Measurements from ENCODE around the gene TMEM132C. TPM values are rescaled to one million over a fixed set of nuclear protein-coding genes. Genes with fewer than 3 reads are reported as not detected.

TMEM132C gene
- polyA plus RNA-seq, 1 donor, result 1.3 TPM

- WGBS (ENCODE audit: insufficient coverage, low lambda C conversion rate), result 100% methylated on average over 1 of the region's 11 CpGs
- Histone ChIP-seq H3K36me3 (ENCODE audit: control insufficient read depth, insufficient read depth, low read length) (no peaks in the 10 kb centered on the region), H3K4me1 (ENCODE audit: control insufficient read depth, insufficient read depth, low read length) (no peaks in the 10 kb centered on the region), H3K27ac (ENCODE audit: low read length) (no peak overlapping the region), H3K9me3 (ENCODE audit: control insufficient read depth, low read depth, low read length) (no peaks in the 10 kb centered on the region), H3K27me3 (ENCODE audit: control insufficient read depth, insufficient read depth, low read length) (no peaks in the 10 kb centered on the region), H3K4me3 (ENCODE audit: low read length) (no peak overlapping the region)
- no peak for DNase-seq
These were observed 479.1 kb downstream of the TMEM132C start for GRCh38 chr12:128745772-128746689.

GRCh38 chr12:128747441-128747840 lies 480.5 kb downstream of the TMEM132C start:
- H3K36me3 ChIP-seq (ENCODE audit: control insufficient read depth, insufficient read depth, low read length), result no peaks in the 10 kb centered on the region
- no peaks in the 10 kb centered on the region for H3K9me3 ChIP-seq (ENCODE audit: control insufficient read depth, low read depth, low read length)
- DNase-seq, result no peak
- no peaks in the 10 kb centered on the region for H3K4me1 ChIP-seq (ENCODE audit: control insufficient read depth, insufficient read depth, low read length)
- H3K27ac ChIP-seq (ENCODE audit: low read length), result no peak overlapping the region
- no peak overlapping the region for H3K4me3 ChIP-seq (ENCODE audit: low read length)
- H3K27me3 ChIP-seq (ENCODE audit: control insufficient read depth, insufficient read depth, low read length), result no peaks in the 10 kb centered on the region
- WGBS (ENCODE audit: insufficient coverage, low lambda C conversion rate), result no CpG with 5 or more reads among the region's 13 CpGs

DNA sequence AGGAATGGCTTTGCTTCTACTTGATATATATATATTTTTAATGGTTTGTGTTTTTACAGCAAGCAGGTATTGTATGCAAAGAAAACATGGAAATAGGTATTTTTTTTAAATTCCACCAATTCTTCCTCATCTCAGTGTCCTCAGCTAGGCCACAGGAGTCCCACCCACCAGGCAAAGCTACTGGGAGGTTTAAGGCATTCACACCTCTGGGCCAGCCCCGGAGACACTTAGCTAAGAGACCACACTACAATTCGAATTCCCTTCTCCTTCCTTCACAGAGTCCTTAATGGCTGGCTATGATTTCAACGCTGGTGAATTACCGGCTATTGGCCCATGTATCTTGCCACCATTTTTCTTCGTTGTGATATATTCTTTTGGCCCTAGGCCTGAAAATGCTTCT lies 485.4 kb downstream of the TMEM132C start:
- Histone ChIP-seq H3K27me3 (ENCODE audit: control insufficient read depth, insufficient read depth, low read length) (no peaks in the 10 kb centered on the region), H3K4me1 (ENCODE audit: control insufficient read depth, insufficient read depth, low read length) (no peaks in the 10 kb centered on the region), H3K4me3 (ENCODE audit: low read length) (no peak overlapping the region), H3K36me3 (ENCODE audit: control insufficient read depth, insufficient read depth, low read length) (no peaks in the 10 kb centered on the region), H3K27ac (ENCODE audit: low read length) (no peak overlapping the region), H3K9me3 (ENCODE audit: control insufficient read depth, low read depth, low read length) (no peaks in the 10 kb centered on the region)
- DNase-seq, result no peak
- 100% methylated on average over 1 of the region's 5 CpGs for WGBS (ENCODE audit: insufficient coverage, low lambda C conversion rate)

DNA sequence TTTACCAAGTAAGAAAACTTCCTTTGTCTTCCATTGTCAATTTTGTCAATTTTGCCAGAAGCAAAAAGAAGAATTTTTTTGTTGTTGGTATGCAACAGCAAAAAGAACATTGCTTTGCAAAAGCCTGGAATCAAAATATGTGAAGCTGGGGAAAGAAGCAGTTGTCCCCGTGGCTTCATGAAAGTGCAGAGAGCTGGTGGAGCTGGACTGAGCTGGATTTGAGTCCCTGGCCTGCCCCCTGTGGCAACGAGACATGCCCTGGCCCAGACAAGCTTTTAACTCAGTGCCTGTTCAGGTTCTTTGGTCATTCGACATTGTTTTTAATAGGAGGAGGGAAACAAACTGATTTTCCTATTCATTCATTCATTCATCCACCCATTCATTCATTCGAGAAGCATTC lies 486.5 kb downstream of the TMEM132C start:
- WGBS (ENCODE audit: insufficient coverage, low lambda C conversion rate), result 80% methylated on average over 1 of the region's 4 CpGs
- H3K27ac ChIP-seq (ENCODE audit: low read length), result no peak overlapping the region
- H3K36me3 ChIP-seq (ENCODE audit: control insufficient read depth, insufficient read depth, low read length), result no peaks in the 10 kb centered on the region
- H3K27me3 ChIP-seq (ENCODE audit: control insufficient read depth, insufficient read depth, low read length), result no peaks in the 10 kb centered on the region
- H3K4me1 ChIP-seq (ENCODE audit: control insufficient read depth, insufficient read depth, low read length), result no peaks in the 10 kb centered on the region
- no peaks in the 10 kb centered on the region for H3K9me3 ChIP-seq (ENCODE audit: control insufficient read depth, low read depth, low read length)
- no peak overlapping the region for H3K4me3 ChIP-seq (ENCODE audit: low read length)
- DNase-seq, result no peak

DNA sequence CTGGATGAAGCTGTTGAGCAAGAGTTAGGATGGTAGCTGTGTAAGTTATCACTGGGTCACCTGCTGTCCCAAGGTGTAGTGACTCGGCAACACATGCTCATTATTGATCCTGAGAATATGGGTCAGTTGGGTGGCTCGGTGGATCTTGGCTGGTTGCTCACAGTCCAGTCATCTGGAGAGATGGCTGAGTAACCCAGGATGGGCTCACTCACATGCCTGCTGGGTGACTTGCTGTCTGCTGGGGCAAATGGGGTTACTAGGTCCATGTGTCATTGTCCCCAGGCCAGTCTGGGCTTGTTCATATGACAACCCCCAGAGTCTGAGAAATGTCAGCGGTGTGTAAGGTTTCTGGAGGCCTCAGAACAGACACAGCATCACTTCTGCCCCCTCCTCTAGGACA lies 487.3 kb downstream of the TMEM132C start:
- Histone ChIP-seq H3K4me3 (ENCODE audit: low read length) (no peak overlapping the region), H3K36me3 (ENCODE audit: control insufficient read depth, insufficient read depth, low read length) (no peaks in the 10 kb centered on the region), H3K9me3 (ENCODE audit: control insufficient read depth, low read depth, low read length) (no peaks in the 10 kb centered on the region), H3K4me1 (ENCODE audit: control insufficient read depth, insufficient read depth, low read length) (no peaks in the 10 kb centered on the region), H3K27ac (ENCODE audit: low read length) (no peak overlapping the region), H3K27me3 (ENCODE audit: control insufficient read depth, insufficient read depth, low read length) (no peaks in the 10 kb centered on the region)
- no CpG with 5 or more reads among the region's 3 CpGs for WGBS (ENCODE audit: insufficient coverage, low lambda C conversion rate)
- no peak for DNase-seq

- no CpG with 5 or more reads among the region's 4 CpGs for WGBS (ENCODE audit: insufficient coverage, low lambda C conversion rate)
- Histone ChIP-seq H3K9me3 (ENCODE audit: control insufficient read depth, low read depth, low read length) (no peaks in the 10 kb centered on the region), H3K27me3 (ENCODE audit: control insufficient read depth, insufficient read depth, low read length) (no peaks in the 10 kb centered on the region), H3K27ac (ENCODE audit: low read length) (no peak overlapping the region), H3K36me3 (ENCODE audit: control insufficient read depth, insufficient read depth, low read length) (no peaks in the 10 kb centered on the region), H3K4me1 (ENCODE audit: control insufficient read depth, insufficient read depth, low read length) (no peaks in the 10 kb centered on the region), H3K4me3 (ENCODE audit: low read length) (no peak overlapping the region)
- DNase-seq, result no peak
These were observed 488.6 kb downstream of the TMEM132C start for GRCh38 chr12:128755566-128755965.

Measured in large intestine (tissue), 3 donors.